Astrocyte of the spinal cord (primary cell): ENCODE results near the gene DIP2C.

Experiments
- DNase-seq: peaks from one replicate; pipeline ENCODE4 v3.0.0; 2011; ENCODE audit warnings: low read depth, low spot score
- H3K4me3 ChIP-seq: 2 replicates; pipeline ENCODE4 v1.5.1; 2011; ENCODE audit warnings: low read depth, mild to moderate bottlenecking, low read length, moderate library complexity
- CTCF ChIP-seq: IDR thresholded peaks from 2 replicates; pipeline ENCODE4 v1.5.1; 2012; ENCODE audit warnings: low read depth, mild to moderate bottlenecking, low read length, inconsistent platforms
- in situ Hi-C: cut with HindIII; loops from 2 replicates; pipeline ENCODE4 v1.10.0; 2017; ENCODE audit warnings: low sequenced_read_pairs

The DIP2C gene

GRCh38 chr10:484441-484924 lies 205.0 kb downstream of the DIP2C start:
- no peak for TF ChIP-seq CTCF

GRCh38 chr10:483261-483660 lies 206.2 kb downstream of the DIP2C start:
- in situ Hi-C loops = no loop called here
- no peak for DNase-seq

More at GRCh38 chr10:484441-484924, 205.0 kb downstream of the DIP2C start:
- in situ Hi-C loops = no loop called here
- peak overlapping the region; percentile 47 for H3K4me3 ChIP-seq
- DNase-seq = peak; percentile 81

DNA sequence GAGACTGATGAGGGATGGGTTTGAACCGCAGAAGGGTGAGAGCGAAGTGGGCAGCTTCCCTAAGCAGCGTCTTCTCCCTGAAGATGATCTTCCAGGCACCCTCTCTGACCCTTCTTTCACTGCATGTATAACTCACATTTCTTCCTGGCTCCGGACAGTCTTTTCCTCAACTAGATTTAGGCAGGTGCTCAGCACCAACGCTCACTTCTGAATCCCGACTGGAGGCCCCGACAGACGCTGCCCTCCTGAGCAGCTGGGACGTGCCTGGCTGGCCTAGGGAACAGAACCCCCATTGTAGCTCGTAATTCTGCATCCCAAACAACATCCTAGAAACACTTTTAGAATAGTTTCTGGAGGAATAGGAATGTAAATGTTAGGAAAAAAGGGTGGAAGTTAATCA lies 206.6 kb downstream of the DIP2C start:
- H3K4me3 ChIP-seq = no peak overlapping the region
- DNase-seq = no peak
- in situ Hi-C loops = no loop called here
- no peak for TF ChIP-seq CTCF

More at GRCh38 chr10:483261-483660, 206.2 kb downstream of the DIP2C start:
- no peak overlapping the region for H3K4me3 ChIP-seq
- TF ChIP-seq CTCF = no peak

DNA sequence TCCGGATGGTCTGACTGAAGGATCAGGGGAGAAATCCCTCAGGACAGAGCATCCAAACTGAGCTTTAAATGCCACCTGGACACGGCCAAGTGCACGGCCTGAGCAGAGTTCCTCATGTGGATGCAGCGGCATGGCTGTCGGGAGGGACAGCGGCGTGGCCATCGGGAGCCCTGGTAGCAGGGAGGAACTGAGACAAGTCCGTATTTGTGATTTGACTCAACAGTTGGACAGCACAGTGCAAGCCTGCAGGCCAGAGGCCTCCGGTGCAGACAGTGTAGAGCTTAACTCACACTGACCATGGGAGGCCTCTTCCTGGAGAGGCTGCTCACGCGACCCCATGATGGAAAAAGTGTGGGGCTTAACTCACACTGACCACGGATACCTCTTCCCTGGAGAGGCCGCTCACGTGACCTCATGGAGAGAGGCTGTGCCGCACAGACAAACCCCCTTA lies 207.4 kb downstream of the DIP2C start:
- DNase-seq = no peak
- no peak for TF ChIP-seq CTCF
- in situ Hi-C loops = no loop called here
- no peak overlapping the region for H3K4me3 ChIP-seq

GRCh38 chr10:481628-482027 lies 207.8 kb downstream of the DIP2C start:
- no peak overlapping the region for H3K4me3 ChIP-seq
- no peak for DNase-seq
- in situ Hi-C loops = no loop called here
- TF ChIP-seq CTCF = no peak

DNA sequence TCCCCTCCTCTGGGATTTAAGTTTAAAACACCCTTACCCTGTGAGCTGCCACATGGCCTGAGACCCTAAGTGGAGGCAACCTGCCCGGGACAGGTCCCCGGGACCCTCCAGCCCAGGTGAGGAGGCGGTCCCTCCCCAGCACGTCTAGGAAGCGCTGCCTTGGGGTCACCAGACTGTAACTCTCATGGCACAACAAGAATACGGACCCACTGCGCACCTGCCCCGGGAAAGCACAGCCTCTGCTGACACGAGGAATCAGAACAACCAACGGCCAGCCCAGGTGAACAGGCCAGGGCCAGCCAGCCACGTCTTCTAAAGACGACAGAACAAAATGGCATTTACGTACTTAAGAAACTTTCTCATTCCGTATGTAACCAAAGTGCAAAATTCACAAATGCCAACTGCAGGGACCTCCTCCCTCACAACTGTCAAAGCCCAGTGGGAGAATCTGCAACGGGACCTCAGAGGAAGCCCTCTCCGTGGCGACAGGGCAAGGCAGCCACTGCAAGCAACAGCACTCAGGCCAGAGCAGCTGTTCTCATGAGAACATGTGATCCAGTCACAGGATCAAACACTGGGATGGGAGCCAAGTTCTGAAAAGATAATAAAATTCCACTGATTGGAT lies 208.4 kb downstream of the DIP2C start:
- H3K4me3 ChIP-seq = no peak overlapping the region
- DNase-seq = no peak
- in situ Hi-C loops = no loop called here
- no peak for TF ChIP-seq CTCF
